ENCODE measurements around the gene ADCK1. TPM values are rescaled to one million over a fixed set of nuclear protein-coding genes. Genes with fewer than 3 reads are reported as not detected.

The ADCK1 gene
- total RNA-seq, 1 experiment from 2014 or later: 5.7 TPM

DNA sequence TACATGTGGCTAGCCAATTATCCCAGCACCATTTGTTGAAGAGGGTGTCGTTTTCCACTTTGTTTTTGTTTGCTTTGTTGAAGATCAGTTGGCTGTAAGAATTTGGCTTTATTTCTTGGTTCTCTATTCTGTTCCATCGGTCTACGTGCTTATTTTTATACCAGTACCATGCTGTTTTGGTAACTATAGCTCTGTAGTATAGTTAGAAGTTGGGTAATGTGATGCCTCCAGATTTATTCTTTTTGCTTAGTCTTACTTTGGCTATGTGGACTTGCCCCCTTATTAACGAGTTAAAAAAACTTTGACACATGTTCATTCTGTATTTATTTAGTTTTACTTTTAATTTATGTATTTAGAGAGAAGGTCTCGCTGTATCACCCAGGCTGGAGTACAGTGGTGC lies 120.4 kb downstream of the ADCK1 start:
- intact Hi-C loops (cut with micrococcal nuclease): no loop called here
- Histone ChIP-seq H3K9me3 (ENCODE audit: low read length) (no peaks in the 10 kb centered on the region), H3K36me3 (ENCODE audit: low read depth, low read length) (no peaks in the 10 kb centered on the region), H3K4me3 (ENCODE audit: low read length) (no peak overlapping the region), H3K9ac (ENCODE audit: low read length) (no peak overlapping the region), H3K79me2 (ENCODE audit: low read length) (no peaks in the 10 kb centered on the region), H2AFZ (ENCODE audit: low read length) (no peak overlapping the region), H3K4me1 (ENCODE audit: insufficient read depth, low read length) (no peaks in the 10 kb centered on the region), H4K20me1 (ENCODE audit: low read length) (no peaks in the 10 kb centered on the region), H3K4me2 (ENCODE audit: low read length) (no peak overlapping the region), H3K27me3 (ENCODE audit: low read length) (no peaks in the 10 kb centered on the region), H3K27ac (ENCODE audit: low read length) (no peak overlapping the region), H3K9me2 (replicated peaks; ENCODE audit: low read length) (no peaks in the 10 kb centered on the region), H3F3A (ENCODE audit: low read length, unreplicated experiment) (no peaks in the 10 kb centered on the region)
- ChIA-PET POLR2A (ENCODE audit: unreplicated experiment) (no interaction called here), CTCF (no interaction called here)
- DNase-seq: no peak
- ATAC-seq: no peak
- TF ChIP-seq EZH2phosphoT487 (IDR thresholded peaks at IDR 0.05; ENCODE audit: borderline replicate concordance, low read length): no peak
- TF ChIP-seq, protein P1, sequence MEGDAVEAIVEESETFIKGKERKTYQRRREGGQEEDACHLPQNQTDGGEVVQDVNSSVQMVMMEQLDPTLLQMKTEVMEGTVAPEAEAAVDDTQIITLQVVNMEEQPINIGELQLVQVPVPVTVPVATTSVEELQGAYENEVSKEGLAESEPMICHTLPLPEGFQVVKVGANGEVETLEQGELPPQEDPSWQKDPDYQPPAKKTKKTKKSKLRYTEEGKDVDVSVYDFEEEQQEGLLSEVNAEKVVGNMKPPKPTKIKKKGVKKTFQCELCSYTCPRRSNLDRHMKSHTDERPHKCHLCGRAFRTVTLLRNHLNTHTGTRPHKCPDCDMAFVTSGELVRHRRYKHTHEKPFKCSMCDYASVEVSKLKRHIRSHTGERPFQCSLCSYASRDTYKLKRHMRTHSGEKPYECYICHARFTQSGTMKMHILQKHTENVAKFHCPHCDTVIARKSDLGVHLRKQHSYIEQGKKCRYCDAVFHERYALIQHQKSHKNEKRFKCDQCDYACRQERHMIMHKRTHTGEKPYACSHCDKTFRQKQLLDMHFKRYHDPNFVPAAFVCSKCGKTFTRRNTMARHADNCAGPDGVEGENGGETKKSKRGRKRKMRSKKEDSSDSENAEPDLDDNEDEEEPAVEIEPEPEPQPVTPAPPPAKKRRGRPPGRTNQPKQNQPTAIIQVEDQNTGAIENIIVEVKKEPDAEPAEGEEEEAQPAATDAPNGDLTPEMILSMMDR (conservative IDR thresholded peaks at IDR 0.05; ENCODE audit: low read depth, low read length): no peak
- no TSS peak for BruUV-seq (replicated peaks)

DNA sequence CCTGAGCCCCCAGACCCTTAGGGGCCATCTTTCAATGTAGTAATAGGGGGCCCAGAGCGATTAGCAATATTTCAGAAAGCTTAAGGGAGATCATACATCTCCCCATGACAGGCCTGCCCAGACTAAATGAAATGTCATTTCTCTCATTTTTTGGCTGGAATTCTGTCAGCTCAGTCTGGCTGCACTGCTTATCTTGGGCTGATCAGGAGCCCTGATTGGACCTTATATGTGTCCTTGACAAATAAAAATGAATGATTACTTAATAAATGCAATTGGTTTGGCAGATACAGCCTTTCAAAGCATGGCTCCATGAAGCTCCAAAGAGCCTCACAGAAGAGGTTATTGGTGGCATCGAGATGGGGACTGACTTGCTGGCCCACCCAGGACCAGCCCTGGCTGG lies 121.9 kb downstream of the ADCK1 start:
- H3K79me2 ChIP-seq (ENCODE audit: low read length): no peaks in the 10 kb centered on the region
- CTCF ChIA-PET: no interaction called here
- BruUV-seq (replicated peaks): no TSS peak

DNA sequence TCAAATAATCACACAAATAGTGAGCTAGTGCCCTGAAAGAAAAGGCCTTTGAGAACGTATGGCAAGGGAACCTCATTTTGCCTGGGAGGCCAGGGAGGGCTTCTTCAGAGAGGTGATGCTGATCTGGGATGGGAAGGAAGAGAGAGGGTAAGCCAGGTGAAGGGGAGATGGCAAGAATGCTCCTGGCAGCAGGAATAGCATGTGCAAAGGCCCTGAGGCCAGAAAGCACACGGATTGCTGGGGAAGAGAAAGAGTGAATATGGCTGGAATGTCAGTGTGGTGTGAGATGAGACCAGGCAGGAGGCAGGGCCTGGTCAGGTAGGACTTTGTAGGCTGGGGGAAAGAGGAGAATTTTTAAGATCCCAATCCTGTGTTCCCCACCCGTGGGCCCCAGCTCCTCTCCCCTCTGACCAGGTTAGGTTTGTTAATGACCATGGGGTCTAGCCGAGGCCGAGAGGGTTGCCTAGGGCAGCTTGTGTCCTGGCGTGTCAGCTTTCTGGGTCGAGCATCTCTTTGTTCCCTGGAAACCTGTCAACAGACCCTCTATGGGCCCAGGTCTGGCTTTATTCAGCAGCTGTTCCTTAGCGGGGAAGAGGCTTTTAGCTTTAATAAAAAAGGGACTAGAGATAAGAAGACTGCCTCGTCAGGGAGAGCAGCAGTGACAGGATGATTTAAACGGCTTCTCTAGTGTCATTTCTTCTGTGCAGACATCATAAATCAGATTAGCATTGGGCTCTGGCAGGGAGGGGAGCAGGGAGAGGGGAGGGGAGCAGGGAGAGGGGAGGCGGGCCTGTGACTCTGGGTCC lies 123.4 kb downstream of the ADCK1 start:
- intact Hi-C loops (cut with micrococcal nuclease): no loop called here
- Histone ChIP-seq H4K20me1 (ENCODE audit: low read length) (no peaks in the 10 kb centered on the region), H3K9me2 (replicated peaks; ENCODE audit: low read length) (no peaks in the 10 kb centered on the region), H3K27me3 (ENCODE audit: low read length) (no peaks in the 10 kb centered on the region), H3F3A (ENCODE audit: low read length, unreplicated experiment) (no peaks in the 10 kb centered on the region), H3K9ac (ENCODE audit: low read length) (no peak overlapping the region), H3K9me3 (ENCODE audit: low read length) (no peaks in the 10 kb centered on the region), H3K79me2 (ENCODE audit: low read length) (no peaks in the 10 kb centered on the region), H2AFZ (ENCODE audit: low read length) (no peak overlapping the region), H3K36me3 (ENCODE audit: low read depth, low read length) (no peaks in the 10 kb centered on the region), H3K4me1 (ENCODE audit: insufficient read depth, low read length) (no peaks in the 10 kb centered on the region), H3K4me2 (ENCODE audit: low read length) (no peak overlapping the region), H3K4me3 (ENCODE audit: low read length) (no peak overlapping the region), H3K27ac (ENCODE audit: low read length) (no peak overlapping the region)
- BruUV-seq (replicated peaks): no TSS peak
- ChIA-PET CTCF (no interaction called here), POLR2A (ENCODE audit: unreplicated experiment) (no interaction called here)
- TF ChIP-seq EZH2phosphoT487 (IDR thresholded peaks at IDR 0.05; ENCODE audit: borderline replicate concordance, low read length) (no peak), EZH2 (IDR thresholded peaks at IDR 0.05; ENCODE audit: low read length, unreplicated experiment) (no peak)
- TF ChIP-seq, protein P1 (conservative IDR thresholded peaks at IDR 0.05; ENCODE audit: low read depth, low read length): no peak
- ATAC-seq: no peak
- DNase-seq: no peak

More for the DNA sequence above, 121.9 kb downstream of the ADCK1 start:
- H3F3A ChIP-seq (ENCODE audit: low read length, unreplicated experiment): no peaks in the 10 kb centered on the region
- no peaks in the 10 kb centered on the region for H3K27me3 ChIP-seq (ENCODE audit: low read length)
- no peaks in the 10 kb centered on the region for H3K36me3 ChIP-seq (ENCODE audit: low read depth, low read length)
- H3K9me3 ChIP-seq (ENCODE audit: low read length): no peaks in the 10 kb centered on the region
- no peak overlapping the region for H2AFZ ChIP-seq (ENCODE audit: low read length)
- no peak for DNase-seq
- no peak overlapping the region for H3K4me3 ChIP-seq (ENCODE audit: low read length)
- no peak overlapping the region for H3K9ac ChIP-seq (ENCODE audit: low read length)
- POLR2A ChIA-PET (ENCODE audit: unreplicated experiment): no interaction called here
- H3K9me2 ChIP-seq (replicated peaks; ENCODE audit: low read length): no peaks in the 10 kb centered on the region
- no peak for ATAC-seq
- H4K20me1 ChIP-seq (ENCODE audit: low read length): no peaks in the 10 kb centered on the region
- intact Hi-C loops (cut with micrococcal nuclease): no loop called here
- H3K27ac ChIP-seq (ENCODE audit: low read length): no peak overlapping the region
- H3K4me2 ChIP-seq (ENCODE audit: low read length): no peak overlapping the region
- TF ChIP-seq EZH2phosphoT487 (IDR thresholded peaks at IDR 0.05; ENCODE audit: borderline replicate concordance, low read length) (no peak), EZH2 (IDR thresholded peaks at IDR 0.05; ENCODE audit: low read length, unreplicated experiment) (no peak)
- TF ChIP-seq, protein P1 (conservative IDR thresholded peaks at IDR 0.05; ENCODE audit: low read depth, low read length): no peak
- H3K4me1 ChIP-seq (ENCODE audit: insufficient read depth, low read length): no peaks in the 10 kb centered on the region
